ENCODE results near the gene TTLL1.

The TTLL1 gene

GRCh38 chr22:43060183-43060582 lies 29.0 kb downstream of the TTLL1 start:
- TF ChIP-seq GATA3 (IDR thresholded peaks at IDR 0.05; ENCODE audit: low read depth, low read length) (no peak), GATA2 (IDR thresholded peaks at IDR 0.05; ENCODE audit: low read depth, low read length) (no peak)

GRCh38 chr22:43057641-43058040 lies 31.6 kb downstream of the TTLL1 start:
- TF ChIP-seq GATA3 (IDR thresholded peaks at IDR 0.05; ENCODE audit: low read depth, low read length) (no peak), GATA2 (IDR thresholded peaks at IDR 0.05; ENCODE audit: low read depth, low read length) (no peak)

GRCh38 chr22:43053176-43053575 lies 36.0 kb downstream of the TTLL1 start:
- no peak for TF ChIP-seq GATA3 (IDR thresholded peaks at IDR 0.05; ENCODE audit: low read depth, low read length)
- TF ChIP-seq GATA2 (IDR thresholded peaks at IDR 0.05; ENCODE audit: low read depth, low read length): no peak

- TF ChIP-seq GATA2 (IDR thresholded peaks at IDR 0.05; ENCODE audit: low read depth, low read length) (no peak), GATA3 (IDR thresholded peaks at IDR 0.05; ENCODE audit: low read depth, low read length) (no peak)
Measured at GRCh38 chr22:43050995-43051394, 38.2 kb downstream of the TTLL1 start.

GRCh38 chr22:43047605-43048004 lies 41.6 kb downstream of the TTLL1 start:
- TF ChIP-seq GATA3 (IDR thresholded peaks at IDR 0.05; ENCODE audit: low read depth, low read length): no peak
- TF ChIP-seq GATA2 (IDR thresholded peaks at IDR 0.05; ENCODE audit: low read depth, low read length): no peak

GRCh38 chr22:43044290-43044712 lies 44.9 kb downstream of the TTLL1 start:
- TF ChIP-seq GATA3 (IDR thresholded peaks at IDR 0.05; ENCODE audit: low read depth, low read length) (no peak), GATA2 (IDR thresholded peaks at IDR 0.05; ENCODE audit: low read depth, low read length) (no peak)

GRCh38 chr22:43042101-43042780 lies 47.0 kb downstream of the TTLL1 start:
- TF ChIP-seq GATA2 (IDR thresholded peaks at IDR 0.05; ENCODE audit: low read depth, low read length): no peak
- no peak for TF ChIP-seq GATA3 (IDR thresholded peaks at IDR 0.05; ENCODE audit: low read depth, low read length)

- TF ChIP-seq GATA3 (IDR thresholded peaks at IDR 0.05; ENCODE audit: low read depth, low read length): no peak
Measured at GRCh38 chr22:43039800-43040199, 49.4 kb downstream of the TTLL1 start.

GRCh38 chr22:43038325-43038724 lies 50.9 kb downstream of the TTLL1 start:
- TF ChIP-seq GATA3 (IDR thresholded peaks at IDR 0.05; ENCODE audit: low read depth, low read length): no peak
- TF ChIP-seq GATA2 (IDR thresholded peaks at IDR 0.05; ENCODE audit: low read depth, low read length): no peak

- TF ChIP-seq GATA3 (IDR thresholded peaks at IDR 0.05; ENCODE audit: low read depth, low read length) (no peak), GATA2 (IDR thresholded peaks at IDR 0.05; ENCODE audit: low read depth, low read length) (no peak)
Measured at GRCh38 chr22:43036282-43036829, 52.8 kb downstream of the TTLL1 start.

GRCh38 chr22:43035250-43035649 lies 53.9 kb downstream of the TTLL1 start:
- TF ChIP-seq GATA3 (IDR thresholded peaks at IDR 0.05; ENCODE audit: low read depth, low read length) (no peak), GATA2 (IDR thresholded peaks at IDR 0.05; ENCODE audit: low read depth, low read length) (no peak)

GRCh38 chr22:43031617-43032016 lies 57.6 kb downstream of the TTLL1 start:
- TF ChIP-seq GATA2 (IDR thresholded peaks at IDR 0.05; ENCODE audit: low read depth, low read length) (no peak), GATA3 (IDR thresholded peaks at IDR 0.05; ENCODE audit: low read depth, low read length) (no peak)

GRCh38 chr22:43018615-43019014 lies 70.6 kb downstream of the TTLL1 start:
- TF ChIP-seq GATA2 (IDR thresholded peaks at IDR 0.05; ENCODE audit: low read depth, low read length) (no peak), GATA3 (IDR thresholded peaks at IDR 0.05; ENCODE audit: low read depth, low read length) (no peak)

- TF ChIP-seq GATA3 (IDR thresholded peaks at IDR 0.05; ENCODE audit: low read depth, low read length): no peak
- TF ChIP-seq GATA2 (IDR thresholded peaks at IDR 0.05; ENCODE audit: low read depth, low read length): no peak
Measured at GRCh38 chr22:43017525-43018460, 71.4 kb downstream of the TTLL1 start.

GRCh38 chr22:43015677-43016042 lies 73.5 kb downstream of the TTLL1 start:
- no peak for TF ChIP-seq GATA3 (IDR thresholded peaks at IDR 0.05; ENCODE audit: low read depth, low read length)
- no peak for TF ChIP-seq GATA2 (IDR thresholded peaks at IDR 0.05; ENCODE audit: low read depth, low read length)
